DND-41 (cell line): Measurements from ENCODE around the gene RAMP3.
"Not testable (repeated sequence)": the region's sequence is repeated elsewhere in the genome, so short reads cannot be mapped to it uniquely, and the experiment has no call there.

Source experiments
- ATAC-seq: fragments of 200-7000 bp; cut with Tn5 transposase; 3 replicates; pipeline ENCODE4 v1.9.1; 2021; ENCODE audit warnings: low read depth; ENCODE audit not compliant: insufficient read depth
- DNase-seq: peaks from one replicate; pipeline ENCODE4 v3.0.0-alpha.2; 2020
- H2AFZ ChIP-seq: 2 replicates; pipeline ENCODE4 v1.6.0; 2012; ENCODE audit warnings: low read depth, low read length
- H3K27ac ChIP-seq: 2 replicates; pipeline ENCODE4 v1.5.1; 2012; ENCODE audit warnings: low read length, inconsistent platforms
- H3K27me3 ChIP-seq: fragments of 200-600 bp; sonication (generic); 2 replicates; pipeline ENCODE4 v1.6.0; 2012; ENCODE audit warnings: low read length, mild to moderate bottlenecking, inconsistent platforms; ENCODE audit not compliant: insufficient read depth, poor library complexity
- H3K36me3 ChIP-seq: 2 replicates; pipeline ENCODE4 v1.5.1; 2012; ENCODE audit warnings: low read length, inconsistent platforms; ENCODE audit not compliant: insufficient read depth
- H3K4me1 ChIP-seq: 2 replicates; pipeline ENCODE4 v1.5.1; 2012; ENCODE audit warnings: mild to moderate bottlenecking, low read length; ENCODE audit not compliant: insufficient read depth
- H3K4me2 ChIP-seq: 2 replicates; pipeline ENCODE4 v1.6.0; 2012; ENCODE audit warnings: mild to moderate bottlenecking, moderate library complexity, low read length, inconsistent platforms; ENCODE audit not compliant: insufficient read depth
- H3K4me3 ChIP-seq, 2 experiments: fragments of 200-600 bp in 1 of 2; shearing (Covaris generic) in 1 of 2; 2 replicates each; pipeline ENCODE4 v1.5.1; 2012 to 2016; ENCODE audit warnings: inconsistent platforms in 2 of 2, low read length in 2 of 2, mild to moderate bottlenecking in 2 of 2, low read depth in 1 of 2, moderate library complexity in 1 of 2
- H3K79me2 ChIP-seq: 2 replicates; pipeline ENCODE4 v1.6.0; 2012; ENCODE audit warnings: low read length, inconsistent platforms; ENCODE audit not compliant: insufficient read depth
- H3K9ac ChIP-seq: 2 replicates; pipeline ENCODE4 v1.6.0; 2012; ENCODE audit warnings: low read depth, mild to moderate bottlenecking, inconsistent platforms, low read length, moderate library complexity
- H3K9me3 ChIP-seq: 2 replicates; pipeline ENCODE4 v1.5.1; 2012; ENCODE audit warnings: low read length, moderate library complexity, mild to moderate bottlenecking, inconsistent platforms; ENCODE audit not compliant: insufficient read depth, severe bottlenecking
- H4K20me1 ChIP-seq: 2 replicates; pipeline ENCODE4 v1.6.0; 2012; ENCODE audit warnings: low read length; ENCODE audit not compliant: insufficient read depth
- EZH2 ChIP-seq: IDR thresholded peaks from 3 replicates; pipeline ENCODE4 v1.6.1; 2012; ENCODE audit warnings: borderline replicate concordance, low read depth, mild to moderate bottlenecking, moderate library complexity, low read length, inconsistent platforms; ENCODE audit not compliant: severe bottlenecking
- TF ChIP-seq, protein P1 (sequence below): IDR thresholded peaks from 2 replicates; pipeline ENCODE4 v1.5.1; 2012; ENCODE audit warnings: borderline replicate concordance, low read length, moderate library complexity, mild to moderate bottlenecking; ENCODE audit not compliant: poor library complexity, severe bottlenecking; ENCODE audit errors: extremely low read depth

The RAMP3 gene

GRCh38 chr7:45163692-45164052, 6.1 kb downstream of the RAMP3 start:
- no peaks in the 10 kb centered on the region for H3K4me1 ChIP-seq
- H3K9ac ChIP-seq: no peak overlapping the region
- no peak overlapping the region for H2AFZ ChIP-seq
- no peaks in the 10 kb centered on the region for H3K27me3 ChIP-seq
- no peak overlapping the region for H3K4me3 ChIP-seq
- no peak overlapping the region for H3K4me2 ChIP-seq
- DNase-seq (no peak), ATAC-seq (no peak)
- TF ChIP-seq, protein P1, sequence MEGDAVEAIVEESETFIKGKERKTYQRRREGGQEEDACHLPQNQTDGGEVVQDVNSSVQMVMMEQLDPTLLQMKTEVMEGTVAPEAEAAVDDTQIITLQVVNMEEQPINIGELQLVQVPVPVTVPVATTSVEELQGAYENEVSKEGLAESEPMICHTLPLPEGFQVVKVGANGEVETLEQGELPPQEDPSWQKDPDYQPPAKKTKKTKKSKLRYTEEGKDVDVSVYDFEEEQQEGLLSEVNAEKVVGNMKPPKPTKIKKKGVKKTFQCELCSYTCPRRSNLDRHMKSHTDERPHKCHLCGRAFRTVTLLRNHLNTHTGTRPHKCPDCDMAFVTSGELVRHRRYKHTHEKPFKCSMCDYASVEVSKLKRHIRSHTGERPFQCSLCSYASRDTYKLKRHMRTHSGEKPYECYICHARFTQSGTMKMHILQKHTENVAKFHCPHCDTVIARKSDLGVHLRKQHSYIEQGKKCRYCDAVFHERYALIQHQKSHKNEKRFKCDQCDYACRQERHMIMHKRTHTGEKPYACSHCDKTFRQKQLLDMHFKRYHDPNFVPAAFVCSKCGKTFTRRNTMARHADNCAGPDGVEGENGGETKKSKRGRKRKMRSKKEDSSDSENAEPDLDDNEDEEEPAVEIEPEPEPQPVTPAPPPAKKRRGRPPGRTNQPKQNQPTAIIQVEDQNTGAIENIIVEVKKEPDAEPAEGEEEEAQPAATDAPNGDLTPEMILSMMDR: no peak
- no peak for TF ChIP-seq EZH2
- H3K36me3 ChIP-seq: no peaks in the 10 kb centered on the region
- H3K79me2 ChIP-seq: no peaks in the 10 kb centered on the region
- H3K27ac ChIP-seq: no peak overlapping the region
- no peaks in the 10 kb centered on the region for H4K20me1 ChIP-seq
- no peaks in the 10 kb centered on the region for H3K9me3 ChIP-seq

GRCh38 chr7:45164271-45164670, 6.7 kb downstream of the RAMP3 start:
- ATAC-seq, H3K27me3 ChIP-seq, H3K4me3 ChIP-seq, H3K9me3 ChIP-seq, H3K4me1 ChIP-seq, H2AFZ ChIP-seq, DNase-seq, H3K36me3 ChIP-seq, H3K4me2 ChIP-seq, H3K9ac ChIP-seq, H3K79me2 ChIP-seq, H4K20me1 ChIP-seq, H3K27ac ChIP-seq: not testable (repeated sequence)

DNA sequence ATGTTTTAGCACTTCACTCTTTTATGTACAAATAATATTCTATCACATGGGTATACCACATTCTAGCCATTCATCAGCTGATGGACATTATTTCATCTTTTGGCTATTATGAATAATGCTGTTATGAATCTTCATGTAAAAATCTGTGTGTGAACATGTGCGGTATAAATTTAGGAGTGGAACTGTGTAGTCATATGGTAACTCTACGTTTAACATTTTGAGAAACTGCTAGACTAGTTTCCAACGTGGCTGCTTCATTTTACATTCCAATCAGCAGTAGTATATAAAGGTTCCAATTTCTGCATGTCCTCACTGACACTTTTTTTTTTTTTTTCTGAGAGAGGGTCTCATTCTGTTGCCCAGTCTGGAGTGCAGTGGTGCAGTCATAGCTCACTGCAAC, 8.3 kb downstream of the RAMP3 start:
- H4K20me1 ChIP-seq: no peaks in the 10 kb centered on the region
- no peak overlapping the region for H2AFZ ChIP-seq
- H3K36me3 ChIP-seq: no peaks in the 10 kb centered on the region
- H3K9me3 ChIP-seq: no peaks in the 10 kb centered on the region
- H3K4me3 ChIP-seq: no peak overlapping the region
- ATAC-seq (no peak), DNase-seq (no peak)
- peaks cover 3% of the 10 kb centered on the region for H3K27me3 ChIP-seq
- H3K4me1 ChIP-seq: no peaks in the 10 kb centered on the region
- H3K9ac ChIP-seq: no peak overlapping the region
- H3K4me2 ChIP-seq: no peak overlapping the region
- no peak overlapping the region for H3K27ac ChIP-seq
- no peak for TF ChIP-seq EZH2
- TF ChIP-seq, protein P1: no peak
- H3K79me2 ChIP-seq: no peaks in the 10 kb centered on the region

DNA sequence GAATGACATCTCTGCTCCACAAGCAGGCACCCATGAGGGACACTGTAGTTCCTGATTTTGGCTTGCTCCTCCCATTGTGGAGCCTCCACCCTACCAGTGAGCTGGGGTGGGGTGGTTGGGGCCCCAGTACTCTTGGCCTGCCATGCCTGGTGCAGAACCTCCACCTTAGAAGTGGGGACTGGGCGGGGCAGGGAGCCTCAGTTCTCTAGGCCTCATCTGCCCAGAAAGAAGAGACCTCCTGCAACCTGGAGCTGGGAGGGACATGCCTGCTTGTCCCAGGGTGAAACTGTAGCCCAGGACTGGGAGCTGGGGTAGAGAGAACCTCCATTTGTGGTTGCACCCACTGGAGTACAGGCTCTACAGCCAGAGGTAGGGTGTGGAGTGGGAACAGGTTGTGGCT, 14.4 kb downstream of the RAMP3 start:
- TF ChIP-seq, protein P1: no peak
- TF ChIP-seq EZH2: no peak
- H2AFZ ChIP-seq: no peak overlapping the region

More for the DNA sequence above, 14.4 kb downstream of the RAMP3 start:
- no peaks in the 10 kb centered on the region for H3K36me3 ChIP-seq
- no peaks in the 10 kb centered on the region for H4K20me1 ChIP-seq
- no peak overlapping the region for H3K27ac ChIP-seq
- H3K9ac ChIP-seq: no peak overlapping the region
- H3K4me2 ChIP-seq: no peak overlapping the region
- H3K4me1 ChIP-seq: no peaks in the 10 kb centered on the region
- no peak overlapping the region for H3K4me3 ChIP-seq
- peaks cover 3% of the 10 kb centered on the region for H3K27me3 ChIP-seq
- H3K9me3 ChIP-seq: no peaks in the 10 kb centered on the region
- DNase-seq: no peak
- H3K79me2 ChIP-seq: no peaks in the 10 kb centered on the region
- ATAC-seq: no peak
